KMS-11 (cell line): ENCODE data around the gene PCSK9.

Experiments used
- H2AFZ ChIP-seq: fragments of 200-600 bp; sonication (generic); 2 replicates; pipeline ENCODE4 v1.6.1; 2016; ENCODE audit warnings: antibody characterized with exemption, mixed run types, low read depth
- H3K27ac ChIP-seq: fragments of 200-600 bp; sonication (generic); 2 replicates; pipeline ENCODE4 v1.6.1; 2016; ENCODE audit warnings: mild to moderate bottlenecking, mixed run types
- H3K27me3 ChIP-seq: fragments of 200-600 bp; sonication (generic); 2 replicates; pipeline ENCODE4 v1.6.1; 2017; ENCODE audit warnings: mild to moderate bottlenecking, low read depth, mixed run types, moderate library complexity; ENCODE audit not compliant: insufficient read depth
- H3K36me3 ChIP-seq: fragments of 200-600 bp; sonication (generic); 2 replicates; pipeline ENCODE4 v1.6.1; 2017; ENCODE audit warnings: mild to moderate bottlenecking, mixed run types; ENCODE audit not compliant: insufficient read depth
- H3K4me1 ChIP-seq: fragments of 200-600 bp; sonication (generic); 2 replicates; pipeline ENCODE4 v1.6.1; 2016; ENCODE audit warnings: mild to moderate bottlenecking, low read depth, mixed run types; ENCODE audit not compliant: poor library complexity, severe bottlenecking
- H3K4me2 ChIP-seq: fragments of 200-600 bp; sonication (generic); 2 replicates; pipeline ENCODE4 v1.7.0; 2016; ENCODE audit warnings: mild to moderate bottlenecking, mixed run types
- H3K4me3 ChIP-seq: fragments of 200-600 bp; sonication (generic); IDR thresholded peaks from 2 replicates; pipeline ENCODE4 v1.6.1; 2017; ENCODE audit warnings: low read depth, low read length, mixed read lengths; ENCODE audit not compliant: insufficient read depth
- H3K79me2 ChIP-seq: fragments of 200-600 bp; sonication (generic); 2 replicates; pipeline ENCODE4 v1.6.1; 2016; ENCODE audit warnings: low read depth, mixed run types; ENCODE audit not compliant: insufficient read depth
- H3K9ac ChIP-seq: fragments of 200-600 bp; sonication (generic); 2 replicates; pipeline ENCODE4 v1.6.1; 2016; ENCODE audit warnings: mild to moderate bottlenecking, mixed run types
- H4K20me1 ChIP-seq: fragments of 200-600 bp; sonication (generic); 2 replicates; pipeline ENCODE4 v1.6.1; 2016; ENCODE audit warnings: mild to moderate bottlenecking, mixed run types; ENCODE audit not compliant: insufficient read depth
- CTCF ChIP-seq: fragments of 200-600 bp; sonication (generic); conservative IDR thresholded peaks from 2 replicates; pipeline ENCODE4 v1.6.1; 2017; ENCODE audit warnings: low read depth, mild to moderate bottlenecking, antibody characterized with exemption, low read length, moderate library complexity, mixed read lengths

Gene PCSK9

GRCh38 chr1:55039342-55040082 is at the start of gene PCSK9:
Gene PCSK9 (plus strand): TSS chr1:55039548. CDS start chr1:55039838, 290 bp downstream.
- H3K9ac ChIP-seq, result no peak within 1 kb of the TSS
- no peak within 1 kb of the TSS for H2AFZ ChIP-seq
- no peak within 1 kb of the TSS for H3K27ac ChIP-seq
- TF ChIP-seq CTCF, result no peak
- H3K36me3 ChIP-seq, result no peaks in the 10 kb centered on the region
- no peaks in the 10 kb centered on the region for H4K20me1 ChIP-seq
- H3K27me3 ChIP-seq, result no peaks in the 10 kb centered on the region
- H3K4me1 ChIP-seq, result no peaks in the 10 kb centered on the region
- no peak within 1 kb of the TSS for H3K4me3 ChIP-seq
- H3K79me2 ChIP-seq, result no peaks in the 10 kb centered on the region
- H3K4me2 ChIP-seq, result no peak within 1 kb of the TSS

- Histone ChIP-seq H3K36me3 (no peaks in the 10 kb centered on the region), H3K9ac (no peak overlapping the region), H3K4me2 (no peak overlapping the region), H3K4me3 (no peak overlapping the region), H3K27ac (no peak overlapping the region), H4K20me1 (no peaks in the 10 kb centered on the region), H3K4me1 (no peaks in the 10 kb centered on the region), H3K27me3 (no peaks in the 10 kb centered on the region), H3K79me2 (no peaks in the 10 kb centered on the region), H2AFZ (no peak overlapping the region)
- no peak for TF ChIP-seq CTCF
These were observed 49.2 kb upstream of the PCSK9 start for GRCh38 chr1:54989968-54990810.

DNA sequence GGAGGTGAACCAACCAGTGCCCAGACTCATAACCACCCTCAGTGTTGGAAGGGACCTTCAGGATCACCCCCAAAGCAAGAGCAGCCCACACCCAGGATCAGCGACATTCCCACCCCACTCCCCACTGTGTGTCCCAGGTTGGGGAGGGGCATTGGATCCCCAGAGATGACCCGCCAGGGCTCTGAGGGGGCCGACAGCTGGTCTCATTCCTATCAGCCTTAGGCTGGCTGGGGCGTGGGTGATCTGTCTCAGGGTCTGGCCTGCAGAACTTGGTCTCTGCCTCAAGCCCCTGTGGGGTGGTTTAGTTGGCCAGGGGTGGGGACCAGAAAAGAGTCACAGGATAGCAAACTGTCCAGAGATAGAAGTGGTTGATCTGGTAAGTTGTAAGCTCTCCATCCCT is 48.4 kb upstream of the PCSK9 start:
- Histone ChIP-seq H3K79me2 (no peaks in the 10 kb centered on the region), H2AFZ (no peak overlapping the region), H3K4me3 (no peak overlapping the region), H3K27ac (no peak overlapping the region), H3K4me1 (no peaks in the 10 kb centered on the region), H3K36me3 (no peaks in the 10 kb centered on the region), H3K27me3 (no peaks in the 10 kb centered on the region), H4K20me1 (no peaks in the 10 kb centered on the region), H3K4me2 (no peak overlapping the region), H3K9ac (no peak overlapping the region)
- TF ChIP-seq CTCF, result no peak

DNA sequence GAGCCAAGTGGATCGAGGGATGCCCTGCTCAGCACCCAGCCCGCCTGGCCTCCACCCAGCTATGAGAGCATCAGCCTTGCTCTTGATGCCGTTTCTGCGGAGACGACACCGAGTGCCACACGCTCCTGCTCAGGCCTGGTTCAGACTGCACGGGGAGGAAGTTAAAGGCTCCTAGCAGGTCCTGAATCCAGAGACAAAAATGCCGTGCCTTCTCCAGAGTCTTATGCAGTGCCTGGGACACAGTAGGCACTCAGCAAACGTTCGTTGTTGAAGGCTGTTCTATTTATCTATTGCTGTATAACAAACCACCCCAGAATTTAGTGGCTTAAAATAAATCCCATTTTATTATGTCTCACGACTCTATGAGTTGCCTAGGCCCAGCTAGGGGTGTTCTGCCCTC is 47.4 kb upstream of the PCSK9 start:
- H3K4me1 ChIP-seq, result no peaks in the 10 kb centered on the region
- no peak for TF ChIP-seq CTCF
- no peak overlapping the region for H3K27ac ChIP-seq
- H3K27me3 ChIP-seq, result no peaks in the 10 kb centered on the region
- no peak overlapping the region for H3K4me3 ChIP-seq
- no peaks in the 10 kb centered on the region for H3K79me2 ChIP-seq
- no peak overlapping the region for H2AFZ ChIP-seq
- H3K4me2 ChIP-seq, result no peak overlapping the region
- H3K9ac ChIP-seq, result no peak overlapping the region
- H4K20me1 ChIP-seq, result no peaks in the 10 kb centered on the region
- H3K36me3 ChIP-seq, result no peaks in the 10 kb centered on the region
